ENCODE results near the gene CCR1. TPM values are rescaled to one million over a fixed set of nuclear protein-coding genes. Genes with fewer than 3 reads are reported as not detected.

The CCR1 gene
- total and polyA plus RNA-seq, 2 of the 4 experiments (the other 2 are of a cell fraction), result not detected

- TF ChIP-seq CEBPB (IDR thresholded peaks at IDR 0.05; ENCODE audit: low read depth, low read length), result no peak
- no peak for TF ChIP-seq MXI1 (IDR thresholded peaks at IDR 0.05; ENCODE audit: borderline replicate concordance, low read depth, low read length)
- TF ChIP-seq RCOR1 (IDR thresholded peaks at IDR 0.05; ENCODE audit: insufficient replicate concordance, low read length), result no peak
- TF ChIP-seq FOS (IDR thresholded peaks at IDR 0.05; ENCODE audit: low read depth, low read length), result no peak
- no peak for TF ChIP-seq MAZ (IDR thresholded peaks at IDR 0.05; ENCODE audit: borderline replicate concordance, low read depth, low read length)
These were observed 6.7 kb upstream of the CCR1 start (continued) for GRCh38 chr3:46214751-46215352.

- Histone ChIP-seq H4K5ac (ENCODE audit: low read depth, low read length) (no peak overlapping the region), H3K9ac (ENCODE audit: low read depth, low read length) (no peak overlapping the region), H3K14ac (replicated peaks; ENCODE audit: low read depth, low read length) (no peak overlapping the region), H3K4me1 (ENCODE audit: control insufficient read depth, insufficient read depth, low read length) (peaks cover 18% of the 10 kb centered on the region), H2AK5ac (ENCODE audit: low read depth, low read length) (no peak overlapping the region), H3K79me1 (ENCODE audit: low read depth in 1 of 2, low read length in 2 of 2) (no peaks in the 10 kb centered on the region), H3K9me3 (ENCODE audit: control insufficient read depth, insufficient read depth, low read length) (no peaks in the 10 kb centered on the region), H3K36me3 (ENCODE audit: control insufficient read depth, insufficient read depth, low read length) (no peaks in the 10 kb centered on the region), H2AFZ (replicated peaks; ENCODE audit: low read length, poor library complexity) (no peak overlapping the region), H3K27me3 (ENCODE audit: control insufficient read depth, insufficient read depth, low read length) (peaks cover 25% of the 10 kb centered on the region; the same call in 1 of the 2 replicates), H3K4me3 (ENCODE audit: insufficient read depth, low read depth, low read length) (no peak overlapping the region), H2AK9ac (replicated peaks; ENCODE audit: low read depth, low read length, poor library complexity) (no peak overlapping the region), H2BK15ac (ENCODE audit: low read depth, low read length) (no peak overlapping the region), H2BK120ac (ENCODE audit: low read depth, low read length) (no peak overlapping the region), H2BK5ac (ENCODE audit: low read depth, low read length, poor library complexity, severe bottlenecking) (no peak overlapping the region), H3K56ac (ENCODE audit: extremely low read depth, insufficient read depth, low read length) (no peak overlapping the region), H3K4me2 (ENCODE audit: low read depth, low read length) (no peak overlapping the region), H4K91ac (ENCODE audit: insufficient read depth, low read depth, low read length) (no peak overlapping the region), H3K9me1 (ENCODE audit: insufficient read depth, low read length) (0 out of 2 replicates have a peak, but pooled peaks cover 3% of the 10 kb centered on the region), H2BK20ac (ENCODE audit: low read depth, low read length) (no peak overlapping the region), H3K27ac (ENCODE audit: insufficient read depth, low read length) (no peak overlapping the region), H4K20me1 (ENCODE audit: insufficient read depth, low read length) (no peaks in the 10 kb centered on the region), H4K8ac (ENCODE audit: low read depth in 2 of 2, low read length in 2 of 2) (no peak overlapping the region), H3K23ac (ENCODE audit: low read depth, low read length) (no peak overlapping the region), H3K4ac (ENCODE audit: low read depth, low read length) (no peak overlapping the region), H3K18ac (ENCODE audit: low read depth, low read length) (no peak overlapping the region)
- ChIA-PET POLR2A (ENCODE audit: unreplicated experiment) (no interaction called here), CTCF (no interaction called here)
- ATAC-seq (ENCODE audit: low read depth), result no peak
- no TSS peak for BruUV-seq (replicated peaks)
- WGBS, 2 experiments (ENCODE audit: extremely low coverage in 2 of 2, insufficient read length in 1 of 2), result 40% methylated on average over 1 of the region's 4 CpGs; no CpG with 5 or more reads in 1 of the 2 experiments
- TF ChIP-seq RFX5 (IDR thresholded peaks at IDR 0.05; ENCODE audit: low read depth, low read length), result no peak
- TF ChIP-seq, protein P1, sequence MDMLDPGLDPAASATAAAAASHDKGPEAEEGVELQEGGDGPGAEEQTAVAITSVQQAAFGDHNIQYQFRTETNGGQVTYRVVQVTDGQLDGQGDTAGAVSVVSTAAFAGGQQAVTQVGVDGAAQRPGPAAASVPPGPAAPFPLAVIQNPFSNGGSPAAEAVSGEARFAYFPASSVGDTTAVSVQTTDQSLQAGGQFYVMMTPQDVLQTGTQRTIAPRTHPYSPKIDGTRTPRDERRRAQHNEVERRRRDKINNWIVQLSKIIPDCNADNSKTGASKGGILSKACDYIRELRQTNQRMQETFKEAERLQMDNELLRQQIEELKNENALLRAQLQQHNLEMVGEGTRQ (IDR thresholded peaks at IDR 0.05; ENCODE audit: low read depth, low read length), result no peak
- TF ChIP-seq MAFK (IDR thresholded peaks at IDR 0.05; ENCODE audit: low read depth, low read length), result no peak
- no peak for TF ChIP-seq CEBPB (IDR thresholded peaks at IDR 0.05; ENCODE audit: low read depth, low read length)
- TF ChIP-seq SMC3 (IDR thresholded peaks at IDR 0.05; ENCODE audit: low read depth, low read length), result no peak
- TF ChIP-seq RAD21 (IDR thresholded peaks at IDR 0.05; ENCODE audit: low read length), result no peak
- TF ChIP-seq RCOR1 (IDR thresholded peaks at IDR 0.05; ENCODE audit: insufficient replicate concordance, low read length), result no peak
- TF ChIP-seq BHLHE40 (IDR thresholded peaks at IDR 0.05; ENCODE audit: low read depth, low read length), result no peak
- no peak for TF ChIP-seq MAZ (IDR thresholded peaks at IDR 0.05; ENCODE audit: borderline replicate concordance, low read depth, low read length)
- TF ChIP-seq, protein P2, sequence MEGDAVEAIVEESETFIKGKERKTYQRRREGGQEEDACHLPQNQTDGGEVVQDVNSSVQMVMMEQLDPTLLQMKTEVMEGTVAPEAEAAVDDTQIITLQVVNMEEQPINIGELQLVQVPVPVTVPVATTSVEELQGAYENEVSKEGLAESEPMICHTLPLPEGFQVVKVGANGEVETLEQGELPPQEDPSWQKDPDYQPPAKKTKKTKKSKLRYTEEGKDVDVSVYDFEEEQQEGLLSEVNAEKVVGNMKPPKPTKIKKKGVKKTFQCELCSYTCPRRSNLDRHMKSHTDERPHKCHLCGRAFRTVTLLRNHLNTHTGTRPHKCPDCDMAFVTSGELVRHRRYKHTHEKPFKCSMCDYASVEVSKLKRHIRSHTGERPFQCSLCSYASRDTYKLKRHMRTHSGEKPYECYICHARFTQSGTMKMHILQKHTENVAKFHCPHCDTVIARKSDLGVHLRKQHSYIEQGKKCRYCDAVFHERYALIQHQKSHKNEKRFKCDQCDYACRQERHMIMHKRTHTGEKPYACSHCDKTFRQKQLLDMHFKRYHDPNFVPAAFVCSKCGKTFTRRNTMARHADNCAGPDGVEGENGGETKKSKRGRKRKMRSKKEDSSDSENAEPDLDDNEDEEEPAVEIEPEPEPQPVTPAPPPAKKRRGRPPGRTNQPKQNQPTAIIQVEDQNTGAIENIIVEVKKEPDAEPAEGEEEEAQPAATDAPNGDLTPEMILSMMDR (conservative IDR thresholded peaks at IDR 0.05; ENCODE audit: low read depth, low read length), result no peak
- DNase-seq, result no peak
- intact Hi-C loops (cut with micrococcal nuclease) (no loop called here), dilution Hi-C loops (cut with HindIII; ENCODE audit: low sequenced_read_pairs, unreplicated experiment) (no loop called here), in situ Hi-C loops (cut with MboI; ENCODE audit: low sequenced_read_pairs) (no loop called here)
These were observed 5.1 kb upstream of the CCR1 start for GRCh38 chr3:46213201-46213600.

Data from IMR-90 (cell line).